Activated B cell treated with CpG ODN at 0.5 μM for 24 hours (primary cell): ENCODE measurements around the gene PI4K2B. TPM values are rescaled to one million over a fixed set of nuclear protein-coding genes. Genes with fewer than 3 reads are reported as not detected.
"Not testable (repeated sequence)": the region's sequence is repeated elsewhere in the genome, so short reads cannot be mapped to it uniquely, and the experiment has no call there.

Source experiments
- ATAC-seq: fragments of 200-7000 bp; cut with Tn5 transposase; one replicate; pipeline ENCODE4 v1.10.0; 2021; ENCODE audit warnings: low read depth, mild to moderate bottlenecking, moderate library complexity
- CTCF ChIA-PET: fragments of 350-600 bp; sonication (Branson Sonifier 250); formaldehyde crosslinking; loops from one replicate; lab custom pipeline; 2021; ENCODE audit warnings: antibody characterized with exemption; lab: Charles Lee
- POLR2A ChIA-PET: fragments of 350-600 bp; sonication (Branson Sonifier 250); formaldehyde crosslinking; loops from one replicate; lab custom pipeline; 2021; ENCODE audit warnings: antibody characterized with exemption; lab: Charles Lee
- DNase-seq: peaks from one replicate; pipeline ENCODE4 v3.0.0; 2022
- H3K27ac Mint-ChIP-seq: one replicate; pipeline ENCODE4 v1.8.0; 2020; ENCODE audit warnings: mixed read lengths
- H3K27me3 Mint-ChIP-seq: one replicate; pipeline ENCODE4 v1.8.0; 2021; ENCODE audit warnings: mixed read lengths
- H3K36me3 Mint-ChIP-seq: one replicate; pipeline ENCODE4 v1.8.0; 2021; ENCODE audit warnings: low read depth, mixed read lengths
- H3K4me1 Mint-ChIP-seq: one replicate; pipeline ENCODE4 v1.8.0; 2021; ENCODE audit warnings: mixed read lengths
- H3K4me3 Mint-ChIP-seq: one replicate; pipeline ENCODE4 v1.8.0; 2020; ENCODE audit warnings: mild to moderate bottlenecking, mixed read lengths
- H3K9me3 Mint-ChIP-seq: one replicate; pipeline ENCODE4 v1.8.0; 2020; ENCODE audit warnings: mixed read lengths
- intact Hi-C: fragments of 100-400 bp; cut with micrococcal nuclease; formaldehyde crosslinking; loops from one replicate; pipeline ENCODE4 v1.15.1; 2024
- total RNA-seq: library from RNA; stranded (reverse); gene quantifications from 2 replicates; pipeline ENCODE4 v1.2.3, GENCODE V29; 2022
- TF ChIP-seq, protein P1 (sequence below): fragments of 200-600 bp; IDR thresholded peaks from one replicate; pipeline ENCODE4 v1.8.0; 2022; ENCODE audit warnings: antibody characterized with exemption, mild to moderate bottlenecking

PI4K2B gene
- total RNA-seq, 1 donor from 2014 or later = 14.8 TPM

DNA sequence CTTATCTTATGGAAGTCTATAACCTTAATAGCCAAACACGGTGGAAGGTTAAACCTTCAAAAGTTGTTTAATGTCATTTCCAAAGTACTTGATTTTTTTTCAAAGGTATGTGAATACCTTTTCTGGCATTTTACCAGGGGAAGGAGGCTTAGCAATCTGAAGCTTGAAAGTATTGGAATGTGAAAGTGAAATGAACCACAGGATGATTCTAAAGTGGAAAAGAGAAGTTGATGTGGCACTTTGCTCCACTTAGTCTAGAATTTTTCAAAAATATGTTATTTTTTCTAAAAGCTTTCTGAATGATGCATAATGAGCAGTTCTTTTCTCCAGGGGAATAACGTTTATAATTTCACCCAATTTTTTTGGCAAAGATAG, 19.2 kb downstream of the PI4K2B start:
- Mint-ChIP-seq H3K9me3 (peaks cover 3% of the 10 kb centered on the region), H3K4me1 (peaks cover 33% of the 10 kb centered on the region), H3K4me3 (no peak overlapping the region), H3K27me3 (no peaks in the 10 kb centered on the region), H3K27ac (no peak overlapping the region), H3K36me3 (peaks cover 34% of the 10 kb centered on the region)
- TF ChIP-seq, protein P1, sequence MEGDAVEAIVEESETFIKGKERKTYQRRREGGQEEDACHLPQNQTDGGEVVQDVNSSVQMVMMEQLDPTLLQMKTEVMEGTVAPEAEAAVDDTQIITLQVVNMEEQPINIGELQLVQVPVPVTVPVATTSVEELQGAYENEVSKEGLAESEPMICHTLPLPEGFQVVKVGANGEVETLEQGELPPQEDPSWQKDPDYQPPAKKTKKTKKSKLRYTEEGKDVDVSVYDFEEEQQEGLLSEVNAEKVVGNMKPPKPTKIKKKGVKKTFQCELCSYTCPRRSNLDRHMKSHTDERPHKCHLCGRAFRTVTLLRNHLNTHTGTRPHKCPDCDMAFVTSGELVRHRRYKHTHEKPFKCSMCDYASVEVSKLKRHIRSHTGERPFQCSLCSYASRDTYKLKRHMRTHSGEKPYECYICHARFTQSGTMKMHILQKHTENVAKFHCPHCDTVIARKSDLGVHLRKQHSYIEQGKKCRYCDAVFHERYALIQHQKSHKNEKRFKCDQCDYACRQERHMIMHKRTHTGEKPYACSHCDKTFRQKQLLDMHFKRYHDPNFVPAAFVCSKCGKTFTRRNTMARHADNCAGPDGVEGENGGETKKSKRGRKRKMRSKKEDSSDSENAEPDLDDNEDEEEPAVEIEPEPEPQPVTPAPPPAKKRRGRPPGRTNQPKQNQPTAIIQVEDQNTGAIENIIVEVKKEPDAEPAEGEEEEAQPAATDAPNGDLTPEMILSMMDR = no peak
- POLR2A ChIA-PET = no interaction called here
- CTCF ChIA-PET = interaction anchor here (1.3 kb wide), 1 partner anchor 18 kb away, joined by 3 read pairs; no protein-coding TSS in a partner anchor
- no peak for DNase-seq
- intact Hi-C loops = no loop called here
- ATAC-seq = no peak

DNA sequence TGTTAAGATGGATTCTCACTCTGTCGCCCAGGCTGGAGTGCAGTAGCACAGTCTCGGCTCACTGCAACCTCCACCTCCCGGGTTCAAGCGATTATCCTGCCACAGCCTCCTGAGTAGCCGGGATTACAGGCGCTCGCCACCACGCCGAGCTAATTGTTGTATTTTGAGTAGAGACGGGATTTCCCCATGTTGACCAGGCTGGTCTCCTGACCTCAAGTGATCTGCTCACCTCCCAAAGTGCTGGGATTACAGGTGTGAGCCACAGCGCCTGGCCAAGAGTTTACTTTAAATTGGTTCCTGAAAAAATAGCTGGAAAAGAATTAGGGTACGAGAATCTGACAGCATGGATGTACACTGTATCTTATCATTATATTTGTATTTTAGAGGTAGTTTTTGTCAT, 20.0 kb downstream of the PI4K2B start:
- DNase-seq, POLR2A ChIA-PET, intact Hi-C loops, H3K9me3 Mint-ChIP-seq, H3K27ac Mint-ChIP-seq, H3K27me3 Mint-ChIP-seq, H3K4me3 Mint-ChIP-seq, ATAC-seq: not testable (repeated sequence)
- Mint-ChIP-seq H3K36me3 (peaks cover 37% of the 10 kb centered on the region), H3K4me1 (peaks cover 30% of the 10 kb centered on the region)
- CTCF ChIA-PET = interaction anchor here (1.3 kb wide), 1 partner anchor 18 kb away, joined by 3 read pairs; no protein-coding TSS in a partner anchor

DNA sequence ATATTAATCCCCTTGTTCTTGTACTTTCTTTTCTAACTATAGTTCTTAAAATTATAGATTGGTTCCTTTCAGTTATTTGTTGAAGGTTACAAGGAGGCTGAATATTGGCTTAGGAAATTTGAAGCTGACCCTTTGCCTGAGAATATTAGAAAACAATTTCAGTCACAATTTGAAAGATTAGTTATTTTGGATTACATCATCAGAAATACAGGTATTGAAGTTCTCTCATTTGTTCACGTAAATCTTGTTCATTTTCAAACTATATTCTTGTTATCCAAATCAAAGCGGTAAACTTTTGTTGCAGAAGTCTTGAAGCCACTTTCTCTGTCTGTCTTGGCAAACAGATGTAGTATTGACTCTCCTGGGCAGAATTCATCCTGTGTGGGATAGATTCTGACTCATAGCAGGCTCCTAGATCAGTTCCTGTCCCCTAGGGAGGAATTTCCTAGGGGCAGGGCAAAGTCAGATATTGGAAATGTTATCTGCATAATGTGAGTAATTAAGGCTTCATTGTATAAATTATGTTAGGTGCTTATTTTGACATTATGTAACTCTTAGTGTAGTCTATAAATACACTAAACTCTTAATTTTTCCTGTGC, 25.2 kb downstream of the PI4K2B start:
- H3K4me3 Mint-ChIP-seq = no peak overlapping the region
- CTCF ChIA-PET = no interaction called here
- ATAC-seq (no peak), DNase-seq (no peak)
- no peaks in the 10 kb centered on the region for H3K4me1 Mint-ChIP-seq
- peaks cover 61% of the 10 kb centered on the region for H3K36me3 Mint-ChIP-seq
- POLR2A ChIA-PET = no interaction called here
- intact Hi-C loops = no loop called here
- no peak overlapping the region for H3K27ac Mint-ChIP-seq
- no peaks in the 10 kb centered on the region for H3K27me3 Mint-ChIP-seq
- TF ChIP-seq, protein P1 = no peak
- no peaks in the 10 kb centered on the region for H3K9me3 Mint-ChIP-seq

DNA sequence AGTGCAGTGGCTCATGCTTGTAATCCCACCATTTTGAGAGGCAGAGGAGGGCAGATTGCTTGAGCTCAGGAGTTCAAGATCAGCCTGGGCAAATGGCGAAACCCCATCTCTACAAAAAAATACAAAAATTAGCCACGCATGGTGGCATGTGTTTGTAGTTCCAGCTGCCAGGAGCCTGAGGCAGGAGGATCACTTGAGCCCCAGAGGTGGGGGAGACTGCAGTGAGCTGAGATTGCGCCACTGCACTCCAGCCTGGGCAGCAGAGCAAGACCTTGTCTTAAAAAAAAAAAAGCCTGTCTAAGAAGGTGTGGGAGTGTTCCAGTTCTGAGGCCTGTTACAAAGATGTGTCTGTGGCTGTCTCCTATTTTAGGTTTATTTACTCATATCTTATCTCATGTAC, 38.0 kb downstream of the PI4K2B start:
- no peak overlapping the region for H3K27ac Mint-ChIP-seq
- intact Hi-C loops = no loop called here
- no peaks in the 10 kb centered on the region for H3K27me3 Mint-ChIP-seq
- H3K9me3 Mint-ChIP-seq = no peaks in the 10 kb centered on the region
- TF ChIP-seq, protein P1 = no peak
- ChIA-PET POLR2A (no interaction called here), CTCF (interaction anchor here (1.4 kb wide), 1 partner anchor 41 kb away, joined by 3 read pairs; the partner anchor contains the start of gene ZCCHC4)
- ATAC-seq = no peak
- H3K4me1 Mint-ChIP-seq = no peaks in the 10 kb centered on the region
- peaks cover 56% of the 10 kb centered on the region for H3K36me3 Mint-ChIP-seq
- DNase-seq = no peak
- H3K4me3 Mint-ChIP-seq = no peak overlapping the region

DNA sequence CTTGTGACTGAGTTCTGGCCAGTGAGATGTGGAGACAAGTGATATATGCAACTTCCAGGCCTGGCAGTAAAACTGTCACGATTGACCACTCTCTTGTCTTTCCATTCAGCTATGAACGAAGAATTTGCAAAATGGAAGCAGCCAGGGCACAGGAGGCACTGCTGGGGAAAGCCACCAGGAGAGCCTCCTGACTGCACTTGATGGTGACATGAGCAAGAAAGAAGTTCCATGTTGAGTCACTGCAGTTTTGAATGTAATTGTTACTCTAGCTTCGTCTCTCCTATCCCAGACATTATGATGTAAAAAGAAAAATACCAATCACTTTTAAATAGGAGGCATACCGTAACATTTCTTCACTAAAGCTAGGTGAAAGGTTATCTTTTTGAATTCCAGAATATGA, 46.4 kb downstream of the PI4K2B start:
- Mint-ChIP-seq H3K27ac (no peak overlapping the region), H3K36me3 (peaks cover 32% of the 10 kb centered on the region), H3K27me3 (no peaks in the 10 kb centered on the region), H3K9me3 (peaks cover 3% of the 10 kb centered on the region), H3K4me1 (no peaks in the 10 kb centered on the region), H3K4me3 (no peak overlapping the region)
- intact Hi-C loops = no loop called here
- ATAC-seq = no peak
- POLR2A ChIA-PET = no interaction called here
- no peak for DNase-seq
- CTCF ChIA-PET = no interaction called here
- TF ChIP-seq, protein P1 = no peak
